ENCODE results near the gene SUCLG1. TPM values are rescaled to one million over a fixed set of nuclear protein-coding genes. Genes with fewer than 3 reads are reported as not detected.

The SUCLG1 gene
- total RNA-seq, 1 donor from 2014 or later, result 52.7 TPM

- Mint-ChIP-seq H3K36me3 (ENCODE audit: low read depth) (peaks cover 7% of the 10 kb centered on the region), H3K27me3 (ENCODE audit: low read depth) (no peaks in the 10 kb centered on the region), H3K27ac (ENCODE audit: unreplicated experiment) (no peak overlapping the region), H3K4me3 (peak overlapping the region; percentile 83), H3K9me3 (peaks cover 2% of the 10 kb centered on the region), H3K4me1 (peaks cover 29% of the 10 kb centered on the region)
- no peak for DNase-seq (ENCODE audit: low read depth, low spot score)
- no peak for TF ChIP-seq CTCF (conservative IDR thresholded peaks at IDR 0.05)
Observed at GRCh38 chr2:84461310-84461709, 2.2 kb upstream of the SUCLG1 start.

- Mint-ChIP-seq H3K4me3 (peak overlapping the region; percentile 4), H3K36me3 (ENCODE audit: low read depth) (peaks cover 7% of the 10 kb centered on the region), H3K27me3 (ENCODE audit: low read depth) (no peaks in the 10 kb centered on the region), H3K4me1 (peaks cover 29% of the 10 kb centered on the region), H3K27ac (ENCODE audit: unreplicated experiment) (no peak overlapping the region), H3K9me3 (peaks cover 2% of the 10 kb centered on the region)
- no peak for DNase-seq (ENCODE audit: low read depth, low spot score)
- no peak for TF ChIP-seq CTCF (conservative IDR thresholded peaks at IDR 0.05)
Observed at GRCh38 chr2:84460670-84461069, 1.6 kb upstream of the SUCLG1 start.

- Mint-ChIP-seq H3K4me1 (peaks cover 29% of the 10 kb centered on the region), H3K27ac (ENCODE audit: unreplicated experiment) (no peak overlapping the region), H3K36me3 (ENCODE audit: low read depth) (peaks cover 7% of the 10 kb centered on the region), H3K4me3 (peak overlapping the region; percentile 91), H3K27me3 (ENCODE audit: low read depth) (no peaks in the 10 kb centered on the region), H3K9me3 (peaks cover 2% of the 10 kb centered on the region)
- no peak for TF ChIP-seq CTCF (conservative IDR thresholded peaks at IDR 0.05)
- DNase-seq (ENCODE audit: low read depth, low spot score), result no peak
Observed at GRCh38 chr2:84459944-84460429, 907 bp upstream of the SUCLG1 start.

- Mint-ChIP-seq H3K4me3 (peak overlapping the region; percentile 91), H3K4me1 (peaks cover 29% of the 10 kb centered on the region), H3K36me3 (ENCODE audit: low read depth) (peaks cover 5% of the 10 kb centered on the region), H3K27ac (ENCODE audit: unreplicated experiment) (peak overlapping the region; percentile 99), H3K9me3 (no peaks in the 10 kb centered on the region), H3K27me3 (ENCODE audit: low read depth) (no peaks in the 10 kb centered on the region)
- TF ChIP-seq CTCF (conservative IDR thresholded peaks at IDR 0.05), result no peak
- no peak for DNase-seq (ENCODE audit: low read depth, low spot score)
Observed at GRCh38 chr2:84458551-84459017, 496 bp downstream of the SUCLG1 start.

GRCh38 chr2:84457686-84458085 is 1.4 kb downstream of the SUCLG1 start:
- DNase-seq (ENCODE audit: low read depth, low spot score), result no peak
- H3K27me3 Mint-ChIP-seq (ENCODE audit: low read depth), result no peaks in the 10 kb centered on the region
- TF ChIP-seq CTCF (conservative IDR thresholded peaks at IDR 0.05), result no peak
- no peak overlapping the region for H3K27ac Mint-ChIP-seq (ENCODE audit: unreplicated experiment)
- H3K4me3 Mint-ChIP-seq, result peak overlapping the region; percentile 91
- peaks cover 1% of the 10 kb centered on the region for H3K36me3 Mint-ChIP-seq (ENCODE audit: low read depth)
- no peaks in the 10 kb centered on the region for H3K9me3 Mint-ChIP-seq
- peaks cover 29% of the 10 kb centered on the region for H3K4me1 Mint-ChIP-seq
